Activated CD4-positive, alpha-beta T cell treated with anti-CD3 and anti-CD28 coated beads for 1 hour (primary cell): ENCODE measurements around the gene TTI1.
"Not testable (repeated sequence)": the region's sequence is repeated elsewhere in the genome, so short reads cannot be mapped to it uniquely, and the experiment has no call there.

ENCODE experiments used
- DNase-seq: peaks from one replicate; pipeline ENCODE4 v3.0.0-alpha.2; 2020

TTI1 gene

GRCh38 chr20:37986873-37987601 lies 46.2 kb downstream of the TTI1 start:
- no peak for DNase-seq

- DNase-seq = no peak
These were observed 47.0 kb downstream of the TTI1 start for GRCh38 chr20:37986044-37986858.

- no peak for DNase-seq
These were observed 49.1 kb downstream of the TTI1 start for GRCh38 chr20:37984018-37984785.

GRCh38 chr20:37983286-37983685 lies 50.0 kb downstream of the TTI1 start:
- DNase-seq = no peak

GRCh38 chr20:37981568-37981967 lies 51.7 kb downstream of the TTI1 start:
- no peak for DNase-seq

GRCh38 chr20:37980876-37981275 lies 52.4 kb downstream of the TTI1 start:
- DNase-seq = no peak

- no peak for DNase-seq
These were observed 52.9 kb downstream of the TTI1 start for GRCh38 chr20:37980383-37980782.

- no peak for DNase-seq
These were observed 54.0 kb downstream of the TTI1 start for GRCh38 chr20:37979021-37979985.

- no peak for DNase-seq
These were observed 55.5 kb downstream of the TTI1 start for GRCh38 chr20:37977786-37978185.

- no peak for DNase-seq
These were observed 55.9 kb downstream of the TTI1 start for GRCh38 chr20:37977338-37977737.

GRCh38 chr20:37976887-37977286 lies 56.4 kb downstream of the TTI1 start:
- DNase-seq = no peak

GRCh38 chr20:37973059-37973910 lies 60.0 kb downstream of the TTI1 start:
- DNase-seq = no peak

- no peak for DNase-seq
These were observed 60.8 kb downstream of the TTI1 start for GRCh38 chr20:37972256-37973058.

- no peak for DNase-seq
These were observed 61.6 kb downstream of the TTI1 start for GRCh38 chr20:37971561-37972127.

GRCh38 chr20:37970856-37971245 lies 62.4 kb downstream of the TTI1 start:
- no peak for DNase-seq

- DNase-seq = no peak
These were observed 63.1 kb downstream of the TTI1 start for GRCh38 chr20:37969949-37970855.

GRCh38 chr20:37968841-37969401 lies 64.3 kb downstream of the TTI1 start:
- no peak for DNase-seq

GRCh38 chr20:37963483-37963882 lies 69.8 kb downstream of the TTI1 start:
- not testable (repeated sequence) for DNase-seq

- no peak for DNase-seq
These were observed 72.2 kb downstream of the TTI1 start for GRCh38 chr20:37961066-37961465.
